Cardiac septum (tissue), 1 donor: ENCODE results near the gene MYCL. TPM values are rescaled to one million over a fixed set of nuclear protein-coding genes. Genes with fewer than 3 reads are reported as not detected.

ENCODE experiments used
- DNase-seq: peaks from one replicate; pipeline ENCODE4 v3.0.0-alpha.2; 2020; ENCODE audit warnings: low spot score
- intact Hi-C: fragments of 100-400 bp; cut with DNase I; formaldehyde crosslinking; loops from one replicate; pipeline ENCODE4 v1.14.0; 2022
- total RNA-seq: library from RNA; stranded (reverse); fragmentation: NEBNext Ultra II Directional; extraction: Animal tissue kit (Norgen Biotek cat#: 25700); gene quantifications from one replicate; pipeline ENCODE4 v1.2.1, GENCODE V29; 2021
- donor health status: DM: no; HTN: no; CAD: no.

Gene MYCL
- total RNA-seq, 1 donor from 2014 or later, result 0.35 TPM

GRCh38 chr1:39859859-39860812, 41.6 kb downstream of the MYCL start:
- DNase-seq, result no peak
- intact Hi-C loops, result no loop called here

- intact Hi-C loops, result no loop called here
- DNase-seq, result no peak
Observed at GRCh38 chr1:39858315-39858714, 43.4 kb downstream of the MYCL start.

GRCh38 chr1:39857126-39857878, 44.4 kb downstream of the MYCL start:
- no peak for DNase-seq
- intact Hi-C loops, result no loop called here

- intact Hi-C loops, result no loop called here
Observed at GRCh38 chr1:39854738-39855137, 47.0 kb downstream of the MYCL start.

GRCh38 chr1:39854314-39854713, 47.4 kb downstream of the MYCL start:
- DNase-seq, result no peak

More at GRCh38 chr1:39854738-39855137, 47.0 kb downstream of the MYCL start:
- no peak for DNase-seq

GRCh38 chr1:39852876-39853275, 48.8 kb downstream of the MYCL start:
- intact Hi-C loops, result no loop called here
- DNase-seq, result no peak

More at GRCh38 chr1:39854314-39854713, 47.4 kb downstream of the MYCL start:
- intact Hi-C loops, result no loop called here

- DNase-seq, result no peak
- intact Hi-C loops, result no loop called here
Observed at GRCh38 chr1:39852214-39852791, 49.4 kb downstream of the MYCL start.

- no peak for DNase-seq
- intact Hi-C loops, result no loop called here
Observed at GRCh38 chr1:39850606-39851216, 51.0 kb downstream of the MYCL start.

- intact Hi-C loops, result loop anchor here (5.0 kb wide), 1 partner anchor 53 kb away; the partner anchor contains the start of gene MYCL
- DNase-seq, result no peak
Observed at GRCh38 chr1:39849203-39849602, 52.5 kb downstream of the MYCL start.

GRCh38 chr1:39847940-39848339, 53.8 kb downstream of the MYCL start:
- DNase-seq, result no peak
- intact Hi-C loops, result loop anchor here (5.0 kb wide), 1 partner anchor 54 kb away; the partner anchor contains the start of gene MYCL

GRCh38 chr1:39846796-39847195, 54.9 kb downstream of the MYCL start:
- DNase-seq, result no peak
- intact Hi-C loops, result loop anchor here (5.0 kb wide), 1 partner anchor 56 kb away; the partner anchor contains the start of gene MYCL

GRCh38 chr1:39845569-39846566, 55.8 kb downstream of the MYCL start:
- intact Hi-C loops, result loop anchor here (5.0 kb wide), 1 partner anchor 56 kb away; the partner anchor contains the start of gene MYCL
- peak; percentile 85 for DNase-seq

Other genes with a start within 250 kb of the MYCL start
- 25.0 TPM for gene NT5C1A, start 229.8 kb downstream of the MYCL start, total RNA-seq
- 0.05 TPM for gene HPCAL4, start 210.5 kb downstream of the MYCL start, total RNA-seq
- 26.4 TPM for gene PPIE, start 163.0 kb downstream of the MYCL start, total RNA-seq
- 1.3 TPM for gene OXCT2, start 130.6 kb downstream of the MYCL start, total RNA-seq
- 0.62 TPM for gene BMP8B, start 113.1 kb downstream of the MYCL start, total RNA-seq
- gene TRIT1, start 18.4 kb downstream of the MYCL start, total RNA-seq, result 16.6 TPM
- 1.00 TPM for gene MFSD2A, start 53.2 kb upstream of the MYCL start, total RNA-seq
- gene CAP1, start 138.8 kb upstream of the MYCL start, total RNA-seq, result 82.8 TPM
- 31.1 TPM for gene PPT1, start 195.3 kb upstream of the MYCL start, total RNA-seq